ENCODE results near the gene ZNF777.

The ZNF777 gene

GRCh38 chr7:149468208-149468607 lies 7.3 kb upstream of the ZNF777 start:
- no peak for TF ChIP-seq CTCF (IDR thresholded peaks at IDR 0.05; ENCODE audit: insufficient read depth, low read length, poor library complexity, severe bottlenecking)
- no peak for DNase-seq (ENCODE audit: extremely low read depth, insufficient read length)
- Histone ChIP-seq H3K36me3 (ENCODE audit: control insufficient read depth, insufficient read depth, low read length) (peaks cover 5% of the 10 kb centered on the region), H3K4me3 (replicated peaks; ENCODE audit: low read depth, low read length) (no peak overlapping the region), H3K27me3 (replicated peaks; ENCODE audit: control insufficient read depth, insufficient read depth, low read length) (no peaks in the 10 kb centered on the region)

- Histone ChIP-seq H3K27me3 (replicated peaks; ENCODE audit: control insufficient read depth, insufficient read depth, low read length) (no peaks in the 10 kb centered on the region), H3K36me3 (ENCODE audit: control insufficient read depth, insufficient read depth, low read length) (peaks cover 2% of the 10 kb centered on the region), H3K4me3 (replicated peaks; ENCODE audit: low read depth, low read length) (no peak overlapping the region)
- no peak for DNase-seq (ENCODE audit: extremely low read depth, insufficient read length)
- TF ChIP-seq CTCF (IDR thresholded peaks at IDR 0.05; ENCODE audit: insufficient read depth, low read length, poor library complexity, severe bottlenecking): no peak
Observed at GRCh38 chr7:149467321-149467859, 6.5 kb upstream of the ZNF777 start.

GRCh38 chr7:149466364-149466763 lies 5.5 kb upstream of the ZNF777 start:
- TF ChIP-seq CTCF (IDR thresholded peaks at IDR 0.05; ENCODE audit: insufficient read depth, low read length, poor library complexity, severe bottlenecking): no peak
- H3K4me3 ChIP-seq (replicated peaks; ENCODE audit: low read depth, low read length): no peak overlapping the region
- no peaks in the 10 kb centered on the region for H3K36me3 ChIP-seq (ENCODE audit: control insufficient read depth, insufficient read depth, low read length)
- no peak for DNase-seq (ENCODE audit: extremely low read depth, insufficient read length)
- H3K27me3 ChIP-seq (replicated peaks; ENCODE audit: control insufficient read depth, insufficient read depth, low read length): no peaks in the 10 kb centered on the region

- Histone ChIP-seq H3K36me3 (ENCODE audit: control insufficient read depth, insufficient read depth, low read length) (no peaks in the 10 kb centered on the region), H3K4me3 (replicated peaks; ENCODE audit: low read depth, low read length) (no peak overlapping the region), H3K27me3 (replicated peaks; ENCODE audit: control insufficient read depth, insufficient read depth, low read length) (no peaks in the 10 kb centered on the region)
- no peak for DNase-seq (ENCODE audit: extremely low read depth, insufficient read length)
- TF ChIP-seq CTCF (IDR thresholded peaks at IDR 0.05; ENCODE audit: insufficient read depth, low read length, poor library complexity, severe bottlenecking): no peak
Observed at GRCh38 chr7:149463500-149464161, 2.8 kb upstream of the ZNF777 start.

- Histone ChIP-seq H3K27me3 (replicated peaks; ENCODE audit: control insufficient read depth, insufficient read depth, low read length) (no peaks in the 10 kb centered on the region), H3K36me3 (ENCODE audit: control insufficient read depth, insufficient read depth, low read length) (no peaks in the 10 kb centered on the region), H3K4me3 (replicated peaks; ENCODE audit: low read depth, low read length) (no peak overlapping the region)
- no peak for TF ChIP-seq CTCF (IDR thresholded peaks at IDR 0.05; ENCODE audit: insufficient read depth, low read length, poor library complexity, severe bottlenecking)
- DNase-seq (ENCODE audit: extremely low read depth, insufficient read length): no peak
Observed at GRCh38 chr7:149462101-149462520, 1.2 kb upstream of the ZNF777 start.

Measured in GM06990 (cell line).